Renal cortical epithelial cell (primary cell): Measurements from ENCODE around the gene LCN15. TPM values are rescaled to one million over a fixed set of nuclear protein-coding genes. Genes with fewer than 3 reads are reported as not detected.

Experiments
- DNase-seq: peaks from one replicate; pipeline ENCODE4 v3.0.0-alpha.2; 2011; ENCODE audit warnings: low read depth
- total RNA-seq: library from RNA; depleted of rRNA; stranded (reverse); fragments of >200 nt; gene quantifications from 2 replicates; pipeline ENCODE4 v1.2.3, GENCODE V29; 2014

LCN15 gene
- total RNA-seq, 1 donor from 2014 or later = not detected

DNA sequence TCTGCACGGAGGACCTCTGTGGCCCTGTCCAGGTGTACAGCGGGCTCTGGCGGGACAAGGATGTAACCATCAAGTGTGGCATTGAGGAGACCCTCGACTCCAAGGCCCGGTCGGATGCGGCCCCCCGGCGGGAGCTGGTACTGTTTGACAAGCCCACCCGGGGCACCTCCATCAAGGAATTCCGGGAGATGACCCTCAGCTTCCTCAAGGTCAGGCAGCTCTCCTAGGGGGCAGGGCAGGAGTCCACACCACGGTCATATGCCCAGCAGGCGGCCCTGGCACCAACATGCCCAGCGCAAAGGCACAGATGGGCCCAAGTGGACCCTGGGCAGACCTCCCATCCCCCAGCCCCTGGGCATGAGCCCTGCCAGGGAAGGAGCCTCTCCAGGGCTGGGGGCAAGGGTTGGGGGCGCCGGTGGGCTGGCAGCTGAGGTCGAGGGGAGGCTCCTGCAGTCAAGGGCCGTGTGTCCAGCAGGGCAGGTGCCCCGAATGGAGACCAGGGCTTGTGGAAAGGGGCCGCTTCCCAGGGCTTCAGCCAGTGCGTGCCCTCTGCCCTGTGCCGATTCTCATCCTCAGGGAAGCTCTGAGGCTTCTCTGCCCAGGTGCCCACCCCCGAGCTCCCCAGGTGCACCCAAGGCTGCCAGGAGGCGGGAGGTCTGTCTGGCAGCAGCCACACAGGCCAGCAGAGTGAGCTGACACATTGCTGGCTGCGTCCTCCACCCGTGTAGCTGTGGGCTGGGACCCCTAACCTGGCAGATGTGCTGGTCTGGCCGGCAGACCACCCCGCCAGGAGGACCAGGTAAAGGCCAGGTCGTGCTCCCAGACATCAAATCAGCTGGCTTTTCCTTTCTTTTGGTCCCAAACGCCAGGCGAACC lies 42.0 kb downstream of the LCN15 start:
- no peak for DNase-seq

DNA sequence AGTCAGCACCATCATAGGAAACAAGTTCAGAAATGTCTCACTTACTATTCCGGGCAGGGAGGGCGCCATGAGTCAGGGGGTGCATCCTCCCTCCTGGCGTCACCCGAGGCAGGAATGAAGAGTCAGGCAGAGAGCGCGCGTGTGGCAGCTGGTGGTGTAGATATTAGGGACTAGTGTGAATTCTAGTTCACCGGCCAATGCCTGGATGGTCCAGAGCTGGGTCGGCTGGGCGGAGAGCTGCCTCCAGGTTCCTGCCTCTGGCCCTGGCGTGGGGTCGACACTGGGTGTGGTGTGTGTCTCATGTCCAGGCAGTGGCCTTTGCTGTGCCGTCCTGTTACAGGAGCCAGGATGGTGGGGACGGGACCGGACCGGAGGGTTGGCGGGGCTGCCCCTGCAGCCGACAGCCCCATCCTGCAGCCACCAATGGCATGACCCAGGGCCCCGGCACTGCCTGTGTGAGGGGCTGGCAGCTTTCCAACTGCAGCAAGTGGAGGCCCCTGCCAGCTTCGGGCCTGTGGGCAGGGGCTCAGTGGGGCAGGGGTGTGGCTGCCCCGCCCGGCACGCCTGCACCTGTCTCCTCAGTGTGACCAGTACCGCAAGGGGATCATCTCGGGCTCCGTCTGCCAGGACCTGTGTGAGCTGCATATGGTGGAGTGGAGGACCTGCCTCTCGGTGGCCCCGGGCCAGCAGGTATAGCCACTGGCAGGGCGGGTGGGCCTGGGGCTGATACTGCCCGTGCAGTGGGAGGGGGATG lies 42.8 kb downstream of the LCN15 start:
- no peak for DNase-seq

DNA sequence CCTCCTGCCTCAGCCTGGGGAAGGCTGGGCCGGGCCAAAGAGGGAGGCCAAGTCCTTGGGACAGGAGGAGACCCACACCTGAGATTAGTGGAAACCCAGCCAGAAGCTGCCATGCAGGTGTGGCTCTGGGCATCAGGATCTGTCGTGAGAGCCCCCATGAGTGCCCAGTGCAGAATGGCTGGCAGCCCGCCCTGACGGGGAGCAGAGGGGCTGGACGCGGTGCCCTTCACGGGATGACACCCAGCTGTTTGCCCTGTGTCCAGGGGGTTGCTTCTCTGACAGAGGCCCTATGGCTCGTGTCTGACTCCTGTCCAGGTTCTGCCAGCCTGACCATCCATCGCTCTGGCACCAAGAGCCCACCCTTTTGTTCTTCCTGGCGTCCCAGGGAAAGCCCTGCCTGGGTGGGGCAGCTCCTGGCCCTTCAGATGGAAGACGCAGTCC lies 43.4 kb downstream of the LCN15 start:
- DNase-seq = no peak

DNA sequence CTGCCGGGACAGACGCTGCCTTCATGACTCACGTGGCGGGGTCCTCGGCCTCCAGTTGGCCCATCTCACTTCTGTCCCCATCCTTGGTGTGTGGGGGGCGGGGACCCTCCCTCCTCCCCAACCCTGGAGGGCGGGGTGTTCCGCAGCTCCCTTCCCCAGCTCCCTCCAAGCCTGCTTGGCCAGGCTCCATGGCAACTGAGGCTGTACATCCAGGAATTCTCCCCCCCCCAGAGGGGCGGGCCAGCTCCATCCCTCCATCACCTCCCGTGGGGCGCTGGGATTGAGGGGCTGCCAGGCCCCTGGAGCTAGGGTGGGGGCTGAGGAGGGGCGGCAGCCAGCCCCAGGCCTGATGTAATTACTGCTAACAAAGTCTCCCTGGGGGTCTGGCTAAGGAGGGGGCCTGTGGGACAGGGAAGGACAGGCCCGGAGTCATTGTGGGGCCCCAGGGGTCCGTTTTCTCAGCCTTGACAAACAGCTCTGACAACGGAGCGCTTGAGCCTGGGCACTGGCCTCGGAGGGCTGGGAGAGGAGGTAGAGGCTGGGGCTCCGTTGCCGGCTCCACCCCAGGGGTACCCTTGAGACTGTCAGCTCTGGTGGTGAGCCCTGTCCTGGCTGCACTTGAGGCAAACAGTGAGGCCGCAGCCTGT lies 43.9 kb downstream of the LCN15 start:
- DNase-seq = no peak

DNA sequence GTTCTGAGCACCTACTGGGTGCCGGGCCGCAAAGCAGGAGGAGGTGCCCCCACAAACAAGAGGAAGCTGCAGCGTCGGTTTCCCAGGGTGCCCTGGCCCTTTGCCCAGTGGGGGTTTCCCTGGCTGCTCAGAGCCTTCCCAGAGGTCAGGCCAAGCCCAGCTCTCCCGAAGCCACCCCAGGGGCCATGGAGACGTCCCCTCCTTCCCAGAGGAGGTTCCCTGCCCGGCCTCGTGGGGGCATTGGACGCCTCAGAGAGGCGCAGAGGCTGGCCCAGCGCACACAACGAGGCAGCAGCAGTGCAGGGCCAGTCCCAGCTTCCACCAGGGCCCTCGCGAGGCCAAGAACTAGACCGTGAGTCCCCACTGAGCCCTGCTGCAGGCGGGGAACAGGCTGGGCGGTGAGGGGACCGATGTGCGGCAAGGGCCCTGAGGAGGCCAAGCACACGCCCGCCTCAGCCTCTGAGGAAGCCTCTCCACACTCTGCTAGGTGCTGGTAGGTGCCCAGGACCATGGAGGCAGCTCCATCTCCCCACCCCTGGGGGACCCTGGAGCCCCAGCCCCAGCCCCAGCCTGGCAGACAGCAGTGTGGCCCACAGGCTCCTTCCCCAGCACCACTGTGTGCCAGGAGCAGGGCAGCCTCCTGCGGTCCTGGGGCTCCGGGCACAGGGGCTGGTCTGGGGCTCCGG lies 45.0 kb downstream of the LCN15 start:
- DNase-seq = no peak

DNA sequence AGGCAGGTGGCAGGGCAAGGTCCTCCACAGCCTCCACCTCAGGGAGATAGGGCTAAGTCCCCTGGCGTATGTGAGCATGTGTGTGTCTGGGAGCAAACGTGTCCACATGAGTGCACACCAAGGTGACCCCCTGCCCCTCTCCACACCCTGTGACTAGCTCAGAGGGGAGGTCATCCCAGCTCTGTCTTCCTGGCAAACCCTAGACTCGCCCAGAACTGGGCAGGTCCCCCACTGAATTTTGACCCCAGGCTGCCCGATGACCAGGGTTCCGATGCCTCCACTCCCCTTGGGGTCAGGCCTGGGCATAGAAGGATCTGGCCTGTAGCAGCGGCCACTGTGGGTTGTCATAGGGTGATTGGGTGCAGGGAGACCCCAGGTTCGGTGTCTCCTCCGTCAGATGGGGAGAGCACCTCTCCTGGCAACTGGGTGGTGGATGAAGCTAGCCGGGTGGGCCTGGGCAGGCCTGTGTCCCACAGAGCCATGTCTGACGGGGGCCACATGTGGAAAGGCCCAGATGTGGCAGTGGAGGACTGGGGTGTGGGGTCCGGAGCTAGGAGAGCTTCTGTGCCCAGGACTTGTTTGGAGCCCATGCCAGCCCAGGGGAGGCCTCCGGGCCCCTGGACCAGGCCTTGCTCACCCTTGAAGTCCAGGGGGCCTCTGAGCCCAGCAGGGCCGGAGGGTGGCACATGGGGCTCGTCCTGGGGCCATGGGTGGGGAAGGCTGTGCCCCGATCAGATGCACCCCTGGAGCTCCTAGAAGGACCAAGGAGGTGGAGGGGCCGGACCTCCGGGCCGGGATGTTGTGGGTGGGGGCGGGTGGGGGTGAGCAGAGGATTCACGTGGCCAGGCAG lies 45.7 kb downstream of the LCN15 start:
- no peak for DNase-seq

DNA sequence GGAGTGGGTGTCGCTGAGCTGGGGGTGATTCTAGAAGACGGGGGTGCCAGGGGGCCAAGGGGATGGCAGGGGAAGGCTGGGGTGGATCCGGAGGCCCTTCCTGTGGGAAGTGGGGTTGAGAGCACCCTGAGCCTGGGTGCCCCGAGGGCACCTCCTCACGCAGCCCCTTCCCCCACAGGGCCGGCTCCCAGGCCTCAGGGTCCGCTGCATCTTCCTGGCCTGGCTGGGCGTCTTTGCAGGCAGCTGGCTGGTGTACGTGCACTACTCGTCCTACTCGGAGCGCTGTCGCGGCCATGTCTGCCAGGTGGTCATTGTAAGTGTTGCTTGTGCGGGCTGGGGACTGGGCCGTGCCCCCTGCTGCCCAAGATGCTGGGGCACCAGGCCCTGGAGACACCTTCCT lies 46.9 kb downstream of the LCN15 start:
- no peak for DNase-seq

DNA sequence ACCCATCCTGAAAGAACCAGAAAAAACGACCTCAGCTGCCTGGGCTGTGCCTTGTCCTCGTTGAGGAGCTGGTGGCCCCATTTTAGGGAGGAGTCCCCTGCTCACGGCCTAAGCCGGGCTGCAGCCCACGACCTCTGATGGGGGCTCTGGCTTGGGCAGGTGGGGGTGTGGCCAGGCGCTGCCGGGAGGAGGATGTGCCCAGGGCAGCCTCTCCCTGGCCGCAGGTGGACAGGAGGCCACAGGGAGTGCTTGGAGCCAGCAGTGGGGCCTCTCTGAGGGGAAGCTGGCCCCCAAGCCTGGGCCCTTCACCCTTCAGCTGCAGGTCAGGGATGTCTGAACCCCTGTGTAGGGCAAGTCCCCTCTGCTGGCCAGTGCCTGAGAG lies 49.4 kb downstream of the LCN15 start:
- no peak for DNase-seq

DNA sequence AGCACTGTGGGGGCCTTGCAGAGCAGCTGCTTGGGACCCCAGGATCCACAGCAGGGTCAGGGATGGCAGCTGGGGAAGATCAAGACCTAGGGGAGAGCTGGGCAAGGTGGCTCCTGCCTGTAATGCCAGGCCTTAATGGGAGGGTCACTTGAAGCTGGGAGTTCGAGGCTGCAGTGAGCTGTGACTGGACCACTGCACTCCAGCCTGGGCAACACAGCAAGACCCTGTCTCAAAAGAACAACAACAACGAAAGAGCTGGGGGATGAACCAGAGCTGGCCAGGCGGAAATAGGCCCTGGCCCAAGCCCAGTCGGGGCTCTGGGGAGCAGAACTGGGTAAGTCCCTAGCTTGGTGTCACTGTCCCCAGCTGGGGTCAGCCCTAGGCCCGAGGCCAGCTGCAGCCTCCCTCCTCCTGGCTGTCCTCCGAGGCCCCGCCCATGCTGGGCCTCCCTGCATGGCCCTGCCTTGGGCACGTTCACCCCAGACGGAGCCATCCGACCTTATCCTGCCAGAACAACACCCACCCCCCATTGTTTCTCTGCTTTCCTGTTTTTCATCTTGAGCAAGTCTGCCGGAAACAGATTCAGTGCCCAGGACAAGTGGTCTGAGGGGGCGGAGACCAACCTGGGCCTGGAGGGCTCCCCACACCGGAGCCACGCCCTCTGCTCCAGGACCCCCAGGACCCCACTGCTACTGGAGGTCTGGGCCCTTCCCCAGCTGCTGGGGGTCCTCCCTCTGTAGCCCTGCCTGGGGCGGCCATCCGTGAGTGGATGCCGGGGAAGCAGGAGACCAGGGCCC lies 50.0 kb downstream of the LCN15 start:
- no peak for DNase-seq

DNA sequence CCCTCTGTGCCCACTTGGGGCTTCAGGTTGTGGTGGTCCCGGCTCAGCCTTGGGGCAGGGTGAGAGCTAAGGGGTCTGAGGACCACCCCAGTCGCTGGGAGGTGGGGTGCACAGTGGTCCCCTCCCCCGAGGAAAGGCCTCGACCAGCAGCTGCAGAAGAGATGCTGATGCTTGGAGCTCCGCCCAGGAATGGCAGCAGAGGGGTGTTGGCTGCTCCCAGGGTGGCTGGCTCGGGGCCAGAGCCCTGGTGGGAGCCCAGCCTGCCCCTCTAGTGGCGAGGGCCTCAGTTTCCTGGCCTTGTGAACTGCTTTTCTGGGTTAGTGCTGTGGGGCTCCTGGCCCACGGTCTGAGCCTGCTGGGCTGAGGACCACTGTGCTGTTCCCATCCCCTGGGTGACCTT lies 50.8 kb downstream of the LCN15 start:
- no peak for DNase-seq

DNA sequence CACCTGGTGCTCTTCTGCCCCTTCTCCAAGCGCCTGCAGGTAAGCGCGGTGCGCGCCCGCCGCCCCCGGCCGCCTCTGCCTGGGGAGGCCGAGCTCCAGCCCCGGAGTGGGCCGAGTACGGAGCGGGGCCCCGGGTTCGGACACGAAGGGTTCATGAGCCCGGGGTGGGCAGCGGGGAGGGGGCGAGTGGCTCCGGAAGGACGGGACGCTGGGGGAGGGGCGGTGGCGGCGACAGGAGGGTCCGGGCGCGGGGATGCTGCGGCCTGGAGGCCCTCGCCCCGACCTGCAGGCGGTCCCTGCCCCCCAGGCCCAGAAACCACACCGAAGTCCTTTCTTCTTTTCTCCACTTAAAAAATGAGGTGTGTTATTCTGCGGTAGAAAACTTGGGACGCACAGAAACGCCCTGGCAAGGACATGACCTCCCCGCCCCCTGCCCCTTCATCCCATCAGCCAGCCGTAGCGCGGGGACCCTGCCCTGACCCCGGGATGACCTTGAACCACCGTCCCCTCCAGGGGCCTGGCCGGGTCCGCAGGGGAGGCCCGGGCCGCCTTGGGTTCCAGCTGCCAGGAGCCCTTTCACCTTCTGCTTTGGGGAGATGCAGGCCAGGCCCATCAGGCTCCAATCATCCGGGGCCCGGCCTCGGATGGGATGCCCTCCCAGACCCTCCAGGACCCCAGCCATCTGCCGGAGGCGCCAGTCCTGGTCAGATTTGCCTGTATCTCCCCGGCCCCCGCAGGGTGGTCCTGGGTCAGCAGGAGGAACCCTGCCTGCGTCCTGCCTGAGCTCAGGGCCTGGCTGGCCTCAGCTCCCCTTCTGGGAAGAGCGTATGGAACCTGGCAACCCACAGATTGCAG lies 51.4 kb downstream of the LCN15 start:
- DNase-seq = no peak

DNA sequence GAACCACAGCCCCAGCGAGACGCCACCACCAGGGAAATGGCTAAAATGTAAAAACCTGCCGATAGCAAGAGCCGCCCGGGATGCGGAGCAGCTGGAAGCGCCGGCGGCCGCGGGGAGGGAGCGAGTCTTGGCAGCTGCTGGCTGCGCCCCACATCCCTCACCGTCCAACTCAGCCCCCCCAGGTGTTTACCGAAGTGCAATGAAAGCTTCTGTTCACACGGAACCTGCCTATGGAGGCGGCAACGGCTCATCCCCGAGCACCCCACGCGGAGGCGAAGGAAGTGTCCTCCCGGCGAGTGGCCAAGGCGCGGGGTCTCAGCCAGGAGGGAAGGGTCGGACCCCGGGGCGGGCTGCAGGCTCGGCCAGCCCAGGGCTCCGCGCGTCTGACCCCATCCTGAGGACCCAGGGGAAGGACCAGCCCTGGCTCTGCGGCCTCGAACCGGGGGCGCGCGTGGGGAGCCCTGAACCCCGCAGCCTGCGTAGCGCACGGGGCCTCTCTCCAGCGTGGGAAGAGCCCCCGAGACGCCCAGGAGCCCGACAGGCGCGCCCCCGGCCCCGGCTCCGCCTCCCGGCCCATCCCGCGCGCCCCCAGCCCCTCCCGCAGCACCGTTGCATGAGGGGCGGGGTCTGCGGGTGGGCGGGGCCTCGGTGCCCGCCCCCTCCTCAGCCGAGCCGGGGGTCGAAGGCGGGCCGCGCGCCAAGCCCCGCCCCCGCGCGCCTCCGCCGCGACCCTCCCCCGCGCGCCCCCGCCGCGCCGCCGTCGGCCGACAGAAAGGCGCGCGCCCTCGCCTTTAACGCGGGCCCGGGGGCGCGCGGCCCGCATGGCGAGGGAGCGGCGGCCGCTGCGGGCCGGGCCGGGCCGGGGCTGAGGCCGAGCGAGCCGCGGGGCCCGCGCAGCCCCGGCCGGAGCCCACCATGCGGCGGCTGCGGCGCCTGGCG lies 52.3 kb downstream of the LCN15 start, which contains the start of gene DIPK1B:
Gene DIPK1B (plus strand): TSS at position 822 of the 939 bp plus-strand sequence. CDS start 94 bp downstream, at position 916.
- no peak for DNase-seq

DNA sequence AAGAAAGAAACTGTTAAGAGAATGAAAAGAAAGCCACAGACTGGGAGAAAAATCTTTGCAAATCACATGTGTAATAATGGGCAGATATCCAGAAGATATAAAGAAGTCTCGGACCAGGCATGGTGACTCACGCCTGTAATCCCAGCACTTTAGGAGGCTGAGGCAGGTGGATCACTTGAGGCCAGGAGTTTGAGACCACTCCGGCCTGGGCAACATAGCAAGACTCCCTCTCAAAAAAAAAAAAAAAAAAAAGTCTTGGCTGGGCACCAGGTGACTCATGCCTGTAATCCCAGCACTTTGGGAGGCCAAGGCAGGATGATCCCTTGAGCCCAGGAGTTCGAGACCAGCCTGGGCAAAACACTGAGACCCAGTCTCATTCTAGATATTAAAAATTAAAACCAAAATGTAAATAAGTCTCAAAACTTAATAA lies 53.1 kb downstream of the LCN15 start:
- DNase-seq = peak; percentile 44

DNA sequence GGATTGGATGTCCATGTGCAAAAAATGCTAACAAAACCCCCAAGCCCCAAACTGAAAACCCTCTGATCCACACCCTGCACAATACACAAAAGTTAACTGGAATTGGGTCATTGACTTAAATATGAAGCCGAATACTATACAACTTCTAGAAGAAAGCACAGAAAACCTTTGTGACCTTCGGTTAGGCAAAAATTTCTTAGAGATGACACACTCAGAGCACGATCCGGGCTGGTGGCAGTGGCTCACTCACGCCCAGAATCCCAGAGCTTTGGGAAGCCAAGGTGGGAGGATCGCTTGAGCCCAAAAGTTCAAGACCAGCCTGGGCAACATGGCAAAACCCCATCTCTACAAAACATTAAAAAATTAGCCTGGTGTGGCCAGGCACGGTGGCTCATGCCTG lies 53.8 kb downstream of the LCN15 start:
- no peak for DNase-seq
